UCSD-AML1 (cell line): ENCODE results near the gene APOC4.
"Not testable (repeated sequence)": the region's sequence is repeated elsewhere in the genome, so short reads cannot be mapped to it uniquely, and the experiment has no call there.

Experiments
- DNase-seq: peaks from one replicate; lab custom pipeline; 2025; ENCODE audit not compliant: unreplicated experiment; lab: John Stamatoyannopoulos, UW

APOC4 gene

GRCh38 chr19:44957526-44957925 is 15.5 kb downstream of the APOC4 start:
- DNase-seq, result no peak

DNA sequence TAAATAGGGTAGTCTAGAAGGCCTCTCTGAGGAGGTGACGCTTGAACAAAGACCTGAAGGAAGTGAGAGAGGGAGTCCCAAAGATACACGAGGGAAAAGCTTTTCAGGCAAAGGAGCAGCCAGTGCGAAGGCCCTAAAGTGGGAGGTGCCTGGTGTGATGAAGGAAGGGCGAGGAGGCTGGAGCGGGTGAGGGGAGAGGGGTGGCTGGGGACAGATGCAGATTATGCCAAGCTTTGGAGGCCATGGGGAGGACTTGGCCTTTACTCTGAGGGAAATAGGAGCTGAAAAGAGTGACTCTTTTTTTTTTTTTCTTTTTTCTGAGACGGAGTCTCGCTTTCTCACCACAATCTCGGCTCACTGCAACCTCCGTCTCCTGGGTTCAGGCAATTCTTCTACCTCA is 16.1 kb downstream of the APOC4 start:
- no peak for DNase-seq

- no peak for DNase-seq
Observed at GRCh38 chr19:44959691-44960090, 17.7 kb downstream of the APOC4 start.

- no peak for DNase-seq
Observed at GRCh38 chr19:44960906-44961728, 19.1 kb downstream of the APOC4 start.

DNA sequence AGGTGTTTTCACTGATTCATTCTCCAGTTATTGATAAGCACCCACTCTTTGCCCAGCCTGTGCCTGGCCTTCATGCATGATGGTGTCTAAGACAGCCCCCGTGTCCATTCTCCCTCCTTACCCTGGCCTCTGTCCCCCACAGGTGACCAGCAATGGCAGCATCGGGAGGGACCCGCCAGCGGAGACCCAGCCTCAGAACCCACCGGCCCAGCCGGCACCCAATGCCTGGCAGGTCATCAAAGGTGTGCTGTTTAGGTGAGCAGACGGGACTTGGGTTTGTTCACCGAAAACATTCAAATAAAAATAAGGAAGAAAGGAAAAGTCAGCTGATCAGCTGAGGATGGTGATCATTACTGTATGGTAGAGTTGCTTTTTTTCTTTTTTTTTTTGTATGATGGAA is 19.8 kb downstream of the APOC4 start:
- no peak for DNase-seq

GRCh38 chr19:44968118-44968517 is 26.1 kb downstream of the APOC4 start:
- DNase-seq, result no peak

DNA sequence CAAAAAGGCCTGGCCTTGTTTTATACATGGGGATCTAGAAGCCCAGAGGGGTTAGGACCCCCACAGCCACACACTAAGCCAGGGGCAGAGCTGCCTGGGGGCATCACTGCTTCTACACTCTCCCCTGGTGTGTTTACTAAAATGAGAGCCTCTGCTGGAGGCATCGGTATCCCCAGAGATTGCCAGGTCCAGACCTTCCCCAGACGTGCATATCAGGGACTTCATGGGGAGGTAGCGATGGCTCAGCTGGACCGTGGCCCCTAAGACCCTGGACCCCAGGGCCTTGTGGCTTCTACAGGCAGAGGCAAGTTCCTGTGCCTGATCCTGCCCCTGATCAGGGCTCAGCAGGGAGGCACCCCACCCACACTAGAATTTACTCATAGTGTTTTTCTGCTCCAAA is 26.6 kb downstream of the APOC4 start:
- DNase-seq, result no peak

GRCh38 chr19:44969437-44969836 is 27.4 kb downstream of the APOC4 start:
- DNase-seq, result no peak

DNA sequence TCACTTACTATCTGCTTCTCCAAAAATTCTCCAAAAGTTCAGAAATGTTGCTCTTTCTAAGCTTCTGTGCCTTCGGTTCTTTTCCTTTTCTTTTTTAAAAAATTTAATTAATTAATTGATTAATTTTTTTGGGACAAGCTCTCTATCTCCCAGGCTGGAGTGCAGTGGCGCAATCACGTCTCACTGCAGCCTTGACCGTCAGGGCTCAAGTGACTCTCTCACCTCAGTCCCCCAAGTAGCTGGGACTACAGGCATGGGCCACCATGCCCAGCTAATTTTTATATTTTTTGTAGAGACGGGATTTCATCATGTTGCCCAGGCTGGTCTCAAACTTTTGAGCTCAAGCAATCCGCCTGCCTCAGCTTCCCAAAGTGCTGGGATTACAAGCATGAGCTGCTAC is 29.4 kb downstream of the APOC4 start:
- not testable (repeated sequence) for DNase-seq

- DNase-seq, result no peak
Observed at GRCh38 chr19:44972802-44973201, 30.8 kb downstream of the APOC4 start.

DNA sequence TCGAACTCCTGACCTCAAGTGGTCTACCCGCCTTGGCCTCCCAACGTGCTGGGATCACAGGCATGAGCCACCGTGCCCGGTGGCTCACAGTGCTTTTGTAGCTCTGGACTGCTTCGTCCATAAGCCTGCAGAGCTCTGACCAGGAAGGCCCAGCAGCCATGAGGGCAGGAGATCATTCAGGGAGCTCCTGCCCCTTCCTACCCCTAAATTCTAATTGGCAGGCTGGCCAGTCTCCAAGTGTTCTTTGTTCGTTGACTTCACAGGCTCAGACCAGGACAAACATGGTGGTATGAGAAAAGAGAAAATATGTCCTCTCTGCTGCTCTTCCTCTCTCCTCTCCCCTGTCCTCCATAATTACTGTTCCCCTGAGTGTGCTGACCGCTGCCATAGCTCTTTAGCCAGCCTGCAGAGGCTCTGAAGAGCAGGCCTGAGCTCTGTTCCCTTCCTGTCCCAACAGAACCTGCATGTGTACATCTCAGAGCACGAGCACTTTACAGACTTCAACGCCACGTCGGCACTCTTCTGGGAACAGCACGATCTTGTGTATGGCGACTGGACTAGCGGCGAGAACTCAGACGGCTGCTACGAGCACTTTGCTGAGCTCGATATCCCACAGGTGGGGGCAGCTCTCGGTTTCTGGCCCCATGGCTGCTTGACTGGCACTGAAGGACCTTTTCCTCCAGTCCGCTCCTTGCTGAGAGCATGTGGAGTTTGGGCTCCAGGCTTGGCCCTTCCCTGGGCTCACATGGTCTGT is 32.1 kb downstream of the APOC4 start:
- no peak for DNase-seq

- DNase-seq, result no peak
Observed at GRCh38 chr19:44974857-44975256, 32.8 kb downstream of the APOC4 start.

DNA sequence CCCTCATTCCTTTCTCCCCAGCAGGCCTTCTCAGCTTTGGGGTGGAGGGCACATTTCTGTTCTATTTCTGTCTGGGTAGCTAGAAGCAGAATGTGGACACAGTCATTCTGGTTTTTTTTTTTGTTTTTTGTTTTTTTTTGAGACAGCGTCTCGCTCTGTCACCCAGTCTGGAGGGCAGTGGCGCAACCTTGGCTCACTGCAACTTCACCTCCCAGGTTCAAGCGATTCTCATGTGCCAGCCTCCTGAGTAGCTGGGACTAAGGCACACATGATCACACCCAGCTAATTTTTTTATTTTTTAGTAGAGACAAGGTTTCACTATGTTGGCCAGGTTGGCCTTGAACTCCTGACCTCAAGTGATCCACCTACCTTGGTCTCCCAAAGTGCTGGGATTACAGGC is 33.4 kb downstream of the APOC4 start:
- DNase-seq, result no peak

GRCh38 chr19:44984005-44984404 is 42.0 kb downstream of the APOC4 start:
- DNase-seq, result no peak

DNA sequence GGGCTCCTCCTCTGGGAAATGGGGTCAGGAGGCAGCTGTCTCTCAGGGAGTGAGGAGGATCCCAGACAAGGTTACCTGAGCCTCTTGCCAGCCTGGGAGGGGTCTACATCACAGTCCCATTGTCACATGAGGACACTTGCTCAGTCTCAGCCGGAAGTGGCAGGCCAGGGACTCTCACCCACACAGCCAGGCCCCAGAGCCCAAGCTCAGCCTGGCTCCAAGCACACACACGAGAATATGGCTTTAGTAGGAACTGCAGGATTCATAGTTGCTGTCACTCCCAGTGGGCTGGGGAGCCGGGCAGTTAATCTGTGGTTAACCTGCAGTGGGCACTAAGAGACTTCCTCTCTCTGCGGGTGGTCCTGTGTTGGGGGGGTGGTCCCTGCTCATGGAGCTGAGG is 43.4 kb downstream of the APOC4 start:
- DNase-seq, result no peak

GRCh38 chr19:44986389-44986788 is 44.4 kb downstream of the APOC4 start:
- no peak for DNase-seq

DNA sequence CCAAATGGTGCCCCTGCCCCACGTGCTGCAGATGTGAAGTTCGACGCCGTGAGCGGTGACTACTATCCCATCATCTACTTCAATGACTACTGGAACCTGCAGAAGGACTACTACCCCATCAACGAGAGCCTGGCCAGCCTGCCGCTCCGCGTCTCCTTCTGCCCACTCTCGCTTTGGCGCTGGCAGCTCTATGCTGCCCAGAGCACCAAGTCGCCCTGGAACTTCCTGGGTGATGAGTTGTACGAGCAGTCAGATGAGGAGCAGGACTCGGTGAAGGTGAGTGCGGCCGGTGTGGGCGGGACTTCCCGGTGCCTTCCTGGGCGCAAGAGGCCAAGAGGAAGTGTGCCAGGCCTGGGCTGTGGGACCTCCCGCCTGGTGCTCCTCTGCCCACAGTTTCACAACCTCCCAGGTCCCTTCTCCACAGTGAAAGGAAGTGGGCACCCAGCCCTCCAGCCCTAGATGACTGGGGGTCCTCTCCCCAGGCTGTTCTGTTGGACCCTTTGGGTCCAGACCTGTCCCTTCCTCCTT is 45.2 kb downstream of the APOC4 start:
- DNase-seq, result no peak

- no peak for DNase-seq
Observed at GRCh38 chr19:44988273-44988672, 46.2 kb downstream of the APOC4 start.

GRCh38 chr19:44988896-44989556 is 47.0 kb downstream of the APOC4 start:
- DNase-seq, result peak; percentile 43

- DNase-seq, result no peak
Observed at GRCh38 chr19:44990459-44990858, 48.4 kb downstream of the APOC4 start.

DNA sequence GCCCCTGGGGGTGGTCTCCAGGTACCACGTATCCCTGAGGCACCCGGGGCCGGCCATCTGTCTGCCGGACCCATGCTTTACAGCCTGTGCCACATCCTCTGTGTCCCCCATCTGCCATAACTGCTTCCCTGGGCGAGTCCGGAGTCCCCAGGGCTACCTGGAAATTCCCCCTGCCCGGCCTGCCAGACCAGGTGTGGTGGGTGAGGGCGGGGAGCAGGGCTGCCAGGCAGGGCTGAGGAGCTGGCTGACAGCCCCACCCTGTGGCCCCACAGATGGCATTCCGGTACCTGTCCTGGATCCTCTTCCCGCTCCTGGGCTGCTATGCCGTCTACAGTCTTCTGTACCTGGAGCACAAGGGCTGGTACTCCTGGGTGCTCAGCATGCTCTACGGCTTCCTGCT is 48.9 kb downstream of the APOC4 start:
- no peak for DNase-seq
